HK-2 (cell line): ENCODE measurements around the gene MUL1.
A peak's percentile ranks its signal among the peaks of the same experiment; 100 is the strongest.

Source experiments
- DNase-seq: peaks from one replicate; pipeline ENCODE4 v3.0.0-alpha.2; 2018; ENCODE audit not compliant: unreplicated experiment

Gene MUL1

GRCh38 chr1:20485527-20486456, 22.2 kb downstream of the MUL1 start, which contains the start of gene CAMK2N1:
Gene CAMK2N1, minus strand, starts transcription at chr1:20486210. Its CDS starts 831 bp downstream, at chr1:20485379.
- DNase-seq, result peak; percentile 50

- no peak for DNase-seq
Observed at GRCh38 chr1:20484519-20485462, 23.2 kb downstream of the MUL1 start.

GRCh38 chr1:20483833-20484518, 24.0 kb downstream of the MUL1 start:
- DNase-seq, result peak; percentile 30

- no peak for DNase-seq
Observed at GRCh38 chr1:20483098-20483832, 24.7 kb downstream of the MUL1 start.

- DNase-seq, result no peak
Observed at GRCh38 chr1:20481643-20482498, 26.1 kb downstream of the MUL1 start.

- DNase-seq, result peak; percentile 24
Observed at GRCh38 chr1:20480951-20481617, 26.9 kb downstream of the MUL1 start.

GRCh38 chr1:20480243-20480944, 27.6 kb downstream of the MUL1 start:
- DNase-seq, result peak; percentile 73

- DNase-seq, result no peak
Observed at GRCh38 chr1:20479840-20480239, 28.1 kb downstream of the MUL1 start.

- DNase-seq, result no peak
Observed at GRCh38 chr1:20478057-20478635, 29.8 kb downstream of the MUL1 start.

GRCh38 chr1:20477348-20478056, 30.4 kb downstream of the MUL1 start:
- no peak for DNase-seq

GRCh38 chr1:20476265-20477038, 31.5 kb downstream of the MUL1 start:
- DNase-seq, result peak; percentile 34

- DNase-seq, result no peak
Observed at GRCh38 chr1:20474996-20475395, 33.0 kb downstream of the MUL1 start.

GRCh38 chr1:20474333-20474975, 33.5 kb downstream of the MUL1 start:
- DNase-seq, result no peak

- no peak for DNase-seq
Observed at GRCh38 chr1:20473894-20474293, 34.1 kb downstream of the MUL1 start.

GRCh38 chr1:20472860-20473711, 34.9 kb downstream of the MUL1 start:
- no peak for DNase-seq

GRCh38 chr1:20472121-20472520, 35.8 kb downstream of the MUL1 start:
- DNase-seq, result no peak
